Posterior vena cava (tissue), 2 donors: ENCODE measurements around the gene PHF20. TPM values are rescaled to one million over a fixed set of nuclear protein-coding genes. Genes with fewer than 3 reads are reported as not detected.
"Not testable (repeated sequence)": the region's sequence is repeated elsewhere in the genome, so short reads cannot be mapped to it uniquely, and the experiment has no call there.

Experiments used
- DNase-seq: peaks from one replicate; pipeline ENCODE4 v3.0.0-alpha.2; 2020; ENCODE audit warnings: low spot score
- intact Hi-C, 2 donors: fragments of 100-400 bp; cut with DNase I; formaldehyde crosslinking; loops; one replicate each; pipeline versions ENCODE4 v1.14.1 to v1.14.2; 2022 to 2023
- total RNA-seq, 2 donors: library from RNA; stranded (reverse); fragmentation: NEBNext Ultra II Directional; extraction: Animal tissue kit (Norgen Biotek cat#: 25700); gene quantifications; one replicate each; pipeline ENCODE4 v1.2.1, GENCODE V29; 2021
- donor health status: DM: yes; HTN: yes; CAD: no.
- donor health status: DM: yes; HTN: yes; CAD: no.

PHF20 gene
- total RNA-seq, 2 donors from 2014 or later = 55.2 to 59.6 TPM

DNA sequence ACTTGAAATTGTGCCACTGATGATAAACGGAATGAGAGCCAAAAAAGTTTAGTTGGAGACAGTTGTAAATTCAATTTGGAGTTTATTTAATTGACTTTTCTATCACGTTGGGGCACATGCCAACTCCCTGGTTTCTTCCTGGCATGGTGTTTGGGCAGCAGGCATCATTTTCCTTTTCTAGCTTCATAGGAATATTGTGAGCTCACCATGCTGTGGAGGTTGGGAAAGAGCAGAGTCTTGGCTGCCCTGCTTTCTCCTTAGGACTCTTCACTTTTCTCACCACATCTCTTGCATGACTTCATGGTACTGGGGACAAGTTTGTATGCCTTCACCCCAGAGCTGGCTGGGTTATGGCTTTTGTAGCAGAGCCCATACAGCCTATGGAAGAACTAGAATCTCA is 176.1 kb downstream of the PHF20 start:
- intact Hi-C loops = no loop called here
- DNase-seq = no peak

DNA sequence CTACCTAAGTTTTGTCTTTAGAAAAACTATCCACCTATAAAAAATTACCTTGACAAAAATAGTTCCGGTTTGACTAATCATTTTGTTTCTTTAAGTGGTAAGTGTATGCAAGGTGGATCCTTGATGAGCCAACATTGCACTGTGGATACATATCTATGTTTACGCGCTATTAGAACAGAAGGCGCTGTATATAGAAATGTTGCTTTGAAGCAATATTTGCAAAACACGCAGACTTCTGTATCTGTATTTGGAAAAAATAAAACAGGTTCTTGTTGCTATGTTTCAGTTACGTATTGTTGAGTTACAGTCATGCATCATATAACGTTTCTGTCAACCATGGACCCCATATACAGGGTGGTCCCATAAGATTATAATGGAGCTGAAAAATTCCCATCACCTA is 178.3 kb downstream of the PHF20 start:
- no peak for DNase-seq
- intact Hi-C loops = no loop called here

GRCh38 chr20:35952080-35952479 is 180.3 kb downstream of the PHF20 start:
- intact Hi-C loops, DNase-seq: not testable (repeated sequence)

GRCh38 chr20:35952480-35953386 is 180.9 kb downstream of the PHF20 start:
- intact Hi-C loops = no loop called here
- no peak for DNase-seq

DNA sequence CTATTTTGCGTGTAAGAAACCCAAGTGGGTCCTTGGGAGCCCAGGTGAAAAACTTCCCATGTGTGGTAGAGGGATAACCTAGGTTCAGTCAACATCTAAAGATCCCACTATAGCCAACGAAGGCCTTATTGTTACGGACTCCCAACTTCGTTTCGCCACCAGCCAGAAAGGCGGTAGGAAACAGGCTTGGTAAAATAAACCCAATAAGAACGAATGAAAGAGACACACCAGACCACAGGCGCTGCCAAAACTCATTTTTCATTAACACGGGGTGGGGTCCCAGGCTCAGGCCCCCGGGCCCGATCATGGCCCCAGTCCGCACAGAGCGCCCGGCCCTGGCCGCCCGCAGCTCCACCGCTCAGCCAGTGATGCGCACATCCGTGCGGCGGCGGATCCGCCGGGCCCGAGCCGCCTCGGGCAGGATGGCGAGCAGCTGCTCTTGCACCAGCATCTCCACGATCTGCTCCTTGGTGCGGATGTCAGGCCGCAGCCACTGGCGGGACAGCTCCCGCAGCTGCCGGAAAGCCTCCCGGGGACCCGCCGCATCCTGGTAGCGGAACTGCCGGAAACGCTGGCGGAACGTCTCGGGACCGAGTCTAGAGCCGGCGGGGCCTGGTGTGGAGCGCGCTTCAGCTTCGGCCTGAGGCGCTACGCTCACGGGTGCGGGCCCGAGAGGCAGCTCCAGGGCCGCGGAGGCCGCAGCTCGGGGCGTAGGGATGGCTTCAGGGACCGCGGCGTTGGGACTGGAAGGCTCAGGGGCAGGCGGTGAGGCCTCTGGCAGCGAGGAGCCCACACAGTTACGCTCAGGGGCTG is 181.8 kb downstream of the PHF20 start:
- DNase-seq = peak; percentile 88
- intact Hi-C loops = no loop called here

DNA sequence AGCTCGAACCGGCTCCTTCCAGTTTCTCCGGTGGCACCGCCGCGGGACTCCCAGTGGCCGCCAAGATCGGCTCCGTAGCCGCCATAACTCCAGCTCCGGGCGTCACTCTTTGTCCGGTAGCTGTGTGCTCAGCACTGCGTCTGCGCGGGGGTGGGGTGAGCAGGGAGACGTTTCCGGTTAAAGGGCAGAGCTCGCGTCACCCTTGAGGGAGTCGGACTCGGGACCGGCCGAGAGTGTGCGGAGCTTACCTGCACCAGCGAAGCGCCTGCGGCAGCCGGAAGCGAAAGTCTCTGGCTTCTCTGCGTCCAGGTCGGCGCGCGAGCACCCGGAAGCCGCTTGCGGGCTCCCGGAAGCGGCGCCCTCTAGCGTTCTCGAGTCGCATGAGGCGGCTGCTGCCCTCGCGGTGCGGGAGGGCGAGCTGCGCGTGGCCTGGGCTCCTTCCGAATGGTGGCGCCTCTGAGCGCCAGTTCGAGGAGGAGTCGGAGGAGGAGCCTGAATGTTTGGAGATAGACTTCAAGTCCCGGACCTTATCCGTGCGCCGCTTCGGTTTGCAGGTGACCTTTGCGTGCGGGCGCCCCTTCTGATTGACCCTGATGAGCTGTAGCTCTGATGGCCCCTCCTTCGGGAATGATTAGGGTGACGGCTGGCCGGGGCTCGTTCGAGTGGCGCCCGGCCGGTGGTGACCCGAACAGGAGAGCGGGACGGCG is 182.5 kb downstream of the PHF20 start, which contains the start of gene SCAND1:
TSS of gene SCAND1 (minus strand) at position 303 of the 707 bp plus-strand sequence. CDS start at position 85, 218 bp downstream.
- intact Hi-C loops = no loop called here
- peak; percentile 99 for DNase-seq

- intact Hi-C loops = no loop called here
- DNase-seq = no peak
These were observed 183.1 kb downstream of the PHF20 start for GRCh38 chr20:35954907-35955251.

GRCh38 chr20:35956616-35957015 is 184.8 kb downstream of the PHF20 start:
- no peak for DNase-seq
- intact Hi-C loops = no loop called here

DNA sequence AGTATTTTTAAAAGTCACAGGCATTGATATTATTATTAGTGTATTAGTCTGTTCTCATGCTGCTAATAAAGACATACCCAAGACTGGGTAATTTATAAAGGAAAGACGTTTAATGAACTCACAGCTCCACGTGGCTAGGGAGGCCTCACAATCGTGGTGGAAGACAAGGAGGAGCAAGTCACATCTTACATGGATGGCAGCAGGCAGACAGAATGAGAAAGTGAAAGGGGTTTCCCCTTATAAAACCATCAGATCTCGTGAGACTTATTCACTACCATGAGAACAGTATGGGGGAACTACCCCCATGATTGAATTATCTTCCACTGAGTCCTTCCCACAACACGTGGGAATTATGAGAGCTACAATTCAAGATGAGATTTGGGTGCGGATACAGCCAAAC is 187.5 kb downstream of the PHF20 start:
- intact Hi-C loops, DNase-seq: not testable (repeated sequence)

DNA sequence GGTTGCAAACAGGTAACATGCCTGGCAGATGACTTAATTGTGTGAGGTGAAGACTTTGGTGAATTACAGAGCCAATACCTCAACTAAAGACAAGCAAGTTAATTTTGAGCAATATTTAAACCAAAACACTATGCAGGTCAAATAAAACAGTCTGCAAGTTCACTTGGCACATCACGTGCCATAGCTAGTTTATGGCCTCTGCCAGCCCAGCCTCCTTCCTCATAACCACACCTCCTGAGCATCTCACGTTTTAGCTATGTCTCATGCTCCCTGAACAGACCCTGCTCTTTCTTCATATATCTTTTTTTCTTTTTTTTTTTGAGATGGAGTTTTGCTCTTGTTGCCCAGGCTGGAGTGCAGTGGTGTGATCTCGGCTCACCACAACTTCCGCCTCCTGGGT is 192.1 kb downstream of the PHF20 start:
- intact Hi-C loops = no loop called here
- no peak for DNase-seq

DNA sequence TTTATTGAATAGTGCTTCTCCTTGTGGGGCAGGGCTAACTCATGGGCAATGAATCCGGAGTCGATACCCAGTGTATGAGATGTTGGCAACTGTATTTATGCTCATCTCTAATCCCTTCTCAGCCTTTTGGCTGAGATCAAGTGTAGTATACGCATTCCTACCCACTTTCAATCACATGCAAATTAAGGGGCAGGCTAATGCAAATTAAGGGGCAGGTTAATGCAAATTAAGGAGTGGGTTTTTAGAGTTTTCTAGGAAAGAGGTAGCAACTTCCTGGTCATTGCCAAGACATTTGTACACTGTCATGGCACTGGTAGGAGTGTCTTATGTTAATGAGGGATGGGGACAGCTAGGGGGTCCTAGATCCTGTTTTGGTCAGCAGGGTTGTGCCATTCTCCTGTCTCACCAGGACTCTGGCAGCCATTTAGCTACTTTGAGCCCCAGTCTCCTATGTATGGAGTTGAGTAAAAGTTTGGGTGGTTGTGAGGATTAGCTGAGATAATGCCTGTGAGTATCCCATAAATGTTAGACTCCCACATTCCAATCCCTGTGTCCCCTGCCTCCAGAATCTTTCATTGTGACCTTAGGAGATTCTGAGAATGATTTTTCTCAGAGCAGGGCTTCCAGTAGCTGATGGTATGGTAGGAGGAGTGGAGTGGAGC is 196.3 kb downstream of the PHF20 start, which contains the start of gene CNBD2:
TSS of gene CNBD2 (plus strand) at position 612 of the 662 bp plus-strand sequence. CDS start 173 bp downstream, outside the sequence.
- DNase-seq = no peak
- intact Hi-C loops = no loop called here

DNA sequence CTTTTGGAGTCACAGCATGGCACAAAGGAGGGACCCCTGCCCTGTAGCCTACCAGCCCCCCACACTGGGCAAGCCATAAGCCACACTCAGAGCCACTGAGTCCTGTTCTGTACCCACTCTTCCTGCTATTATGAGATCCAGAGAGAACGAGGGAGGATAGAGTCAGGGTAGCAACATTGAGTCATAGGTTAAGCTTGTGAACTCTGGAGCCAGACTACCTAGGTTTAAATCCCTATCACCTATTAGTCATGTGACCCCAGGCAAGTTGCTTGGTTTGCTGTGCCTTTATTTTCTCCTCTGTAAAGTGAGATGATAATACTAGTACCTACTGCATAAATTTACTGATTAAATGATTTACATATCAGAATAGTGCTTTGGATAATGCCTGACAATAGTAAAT is 197.1 kb downstream of the PHF20 start:
- intact Hi-C loops = no loop called here
- DNase-seq = no peak

GRCh38 chr20:35971981-35972380 is 200.2 kb downstream of the PHF20 start:
- intact Hi-C loops = no loop called here

DNA sequence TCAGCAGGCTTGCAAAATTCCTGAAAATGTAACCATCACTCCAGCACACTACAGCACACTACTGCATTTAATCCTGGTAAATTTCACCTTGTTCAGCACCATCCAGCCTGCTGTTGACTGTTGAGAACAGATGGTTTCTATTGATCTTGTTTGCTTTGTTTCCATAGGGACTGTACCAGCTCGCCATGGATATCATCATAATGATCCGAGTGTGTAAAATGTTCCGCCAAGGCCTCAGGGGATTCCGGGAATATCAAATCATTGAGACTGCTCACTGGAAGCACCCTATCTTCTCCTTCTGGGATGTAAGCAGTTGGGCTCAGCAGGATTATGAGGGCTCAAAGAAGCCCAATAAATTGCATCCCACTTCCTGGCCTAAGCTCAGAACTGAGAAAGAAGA is 200.6 kb downstream of the PHF20 start:
- intact Hi-C loops = no loop called here
- DNase-seq = no peak

More at GRCh38 chr20:35971981-35972380, 200.2 kb downstream of the PHF20 start:
- no peak for DNase-seq

DNA sequence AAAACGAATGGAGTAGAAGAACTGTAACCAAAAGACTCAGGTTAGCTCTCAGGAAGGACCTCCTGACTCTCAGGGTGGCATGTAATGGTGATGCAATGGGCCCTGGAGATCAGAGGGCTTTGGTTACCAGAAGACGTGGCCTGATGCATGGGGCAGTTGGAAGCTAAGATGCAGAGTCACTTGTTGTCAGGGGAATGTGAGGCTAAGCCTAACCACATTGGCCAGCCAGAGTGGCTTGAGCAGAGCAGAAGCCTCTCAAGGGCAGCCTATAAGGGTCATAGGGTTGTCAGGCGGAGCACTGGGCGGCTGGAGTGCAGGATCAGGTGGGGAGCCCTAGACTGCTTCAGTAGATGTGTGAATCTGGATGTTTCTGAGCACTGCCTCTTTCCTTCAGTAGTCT is 202.4 kb downstream of the PHF20 start:
- intact Hi-C loops = no loop called here
- DNase-seq = no peak

DNA sequence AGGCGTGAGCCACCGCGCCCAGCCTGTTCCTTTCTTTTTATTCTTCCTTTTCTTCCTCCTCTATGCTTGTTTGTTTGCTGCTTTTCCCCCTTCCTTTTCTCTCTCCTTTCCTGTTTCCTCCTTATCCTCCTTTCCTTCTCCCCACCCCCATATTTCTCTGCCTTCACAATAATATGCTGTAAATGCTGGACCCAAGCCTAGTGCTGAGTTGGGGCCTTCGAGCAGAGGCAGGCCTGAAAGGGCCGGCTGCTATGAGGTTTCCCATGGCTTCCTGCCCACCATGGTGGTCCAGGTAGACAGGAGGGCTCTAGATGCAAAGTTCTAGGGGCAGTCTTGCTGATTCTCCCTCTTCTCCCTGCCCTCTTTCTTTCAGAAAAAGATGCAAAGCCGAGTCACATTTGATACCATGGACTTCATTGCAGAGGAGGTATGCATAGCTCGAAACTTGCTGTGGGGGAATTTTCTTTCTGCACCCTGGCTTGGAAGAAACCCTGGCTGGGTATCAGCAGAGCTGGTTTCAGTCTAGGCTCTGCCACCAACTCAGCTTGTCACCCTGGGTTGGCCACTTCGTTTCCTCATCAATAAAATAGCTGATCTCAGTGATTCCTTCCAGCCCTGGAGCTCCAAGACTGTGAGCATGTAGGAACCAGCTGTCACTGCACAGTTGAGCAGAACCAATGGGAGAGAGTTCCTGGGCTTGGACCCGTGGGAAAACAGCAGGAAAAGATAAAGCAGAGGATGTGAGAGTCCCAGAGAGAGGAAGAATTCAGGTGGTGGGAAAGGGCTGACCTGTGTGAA is 204.0 kb downstream of the PHF20 start:
- DNase-seq = no peak
- intact Hi-C loops = no loop called here

GRCh38 chr20:35978041-35978513 is 206.3 kb downstream of the PHF20 start:
- intact Hi-C loops = no loop called here
- DNase-seq = no peak

DNA sequence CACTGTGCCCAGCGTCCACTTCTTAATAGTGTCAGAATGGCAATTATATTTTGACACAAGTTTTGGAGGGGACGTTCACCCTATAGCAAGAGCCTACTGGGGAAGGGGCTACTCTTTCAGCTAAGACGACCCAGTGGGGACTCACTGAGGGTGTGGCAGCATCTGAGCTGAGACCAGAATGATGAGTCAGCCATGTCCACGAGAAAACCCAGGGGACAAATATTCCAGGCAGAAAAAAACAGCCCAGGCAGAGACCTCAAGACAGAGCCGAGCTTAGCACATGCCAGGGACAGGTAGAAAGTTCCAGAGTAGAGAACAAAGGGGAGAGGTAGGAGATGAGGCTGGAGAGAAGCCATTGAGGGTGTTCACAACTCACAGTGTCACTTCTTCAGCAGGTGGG is 207.7 kb downstream of the PHF20 start:
- intact Hi-C loops = no loop called here
- DNase-seq = no peak
